Medulla oblongata (tissue), 1 donor: ENCODE results near the gene TRRAP.
A peak's percentile ranks its signal among the peaks of the same experiment; 100 is the strongest.
"Not testable (repeated sequence)": the region's sequence is repeated elsewhere in the genome, so short reads cannot be mapped to it uniquely, and the experiment has no call there.

ENCODE experiments used
- DNase-seq: peaks from one replicate; pipeline ENCODE4 v3.0.0-alpha.2; 2015; ENCODE audit errors: extremely low spot score

Gene TRRAP

GRCh38 chr7:99029466-99030435 is 151.4 kb downstream of the TRRAP start:
- DNase-seq: no peak

- DNase-seq: no peak
Measured at GRCh38 chr7:99030457-99030856, 152.1 kb downstream of the TRRAP start.

DNA sequence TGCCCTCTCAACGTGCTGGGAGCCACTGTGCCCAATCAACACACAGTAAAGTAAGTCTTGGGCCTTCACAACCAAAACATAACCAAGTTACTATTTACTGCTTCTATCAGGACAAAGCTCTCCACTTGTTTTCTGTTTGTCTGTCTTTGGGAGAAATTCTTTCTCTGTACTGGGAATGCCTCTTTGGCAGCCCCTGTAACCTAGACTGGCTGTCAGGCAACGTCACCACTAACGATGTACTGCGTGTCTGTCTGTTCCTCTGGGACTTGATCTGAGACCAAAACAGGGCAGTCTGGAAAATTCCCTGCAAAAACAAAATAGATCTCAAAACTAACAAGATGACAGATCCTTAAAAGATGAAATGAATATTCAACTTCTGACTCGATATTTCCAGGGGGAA is 152.6 kb downstream of the TRRAP start:
- no peak for DNase-seq

GRCh38 chr7:99031496-99031895 is 153.2 kb downstream of the TRRAP start:
- no peak for DNase-seq

- DNase-seq: no peak
Measured at GRCh38 chr7:99032928-99033327, 154.6 kb downstream of the TRRAP start.

- no peak for DNase-seq
Measured at GRCh38 chr7:99033765-99034164, 155.4 kb downstream of the TRRAP start.

DNA sequence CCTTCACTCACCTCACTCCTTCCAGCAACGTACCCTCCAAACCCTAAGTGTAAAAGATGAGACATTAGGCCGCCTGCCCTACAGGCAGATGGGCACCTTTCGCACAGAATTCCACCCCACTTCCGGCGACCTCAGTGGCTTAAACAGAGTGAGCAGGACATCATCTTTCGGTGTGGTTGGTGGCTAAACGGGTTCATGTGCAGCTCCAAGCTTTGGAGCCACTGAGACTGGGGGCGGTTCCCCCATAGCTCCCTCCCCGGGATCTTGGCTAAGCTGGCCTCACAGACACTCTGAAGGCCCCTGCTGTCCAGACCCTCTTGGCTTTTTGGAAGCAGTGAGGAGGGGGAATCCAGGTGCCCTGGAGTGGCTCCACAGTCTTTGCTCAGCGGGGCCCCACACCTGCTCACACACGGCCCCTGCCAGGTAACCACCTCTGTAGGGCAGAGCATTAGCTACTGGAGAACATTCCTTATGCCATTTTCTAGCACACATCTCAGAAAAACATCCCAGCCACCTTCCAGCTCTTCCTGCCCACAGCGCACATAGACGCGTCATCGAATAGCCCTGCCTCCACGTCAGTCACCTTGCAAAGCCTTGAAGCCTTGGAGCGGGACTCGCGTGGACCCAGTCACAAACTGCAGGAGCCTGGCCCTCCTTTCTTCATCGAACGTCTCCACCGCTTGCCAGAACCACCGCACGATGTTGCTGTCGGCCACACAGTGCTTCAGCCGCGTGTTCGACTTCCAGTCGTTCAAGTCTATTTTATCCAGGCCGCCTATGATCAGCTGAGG is 156.8 kb downstream of the TRRAP start:
- no peak for DNase-seq

DNA sequence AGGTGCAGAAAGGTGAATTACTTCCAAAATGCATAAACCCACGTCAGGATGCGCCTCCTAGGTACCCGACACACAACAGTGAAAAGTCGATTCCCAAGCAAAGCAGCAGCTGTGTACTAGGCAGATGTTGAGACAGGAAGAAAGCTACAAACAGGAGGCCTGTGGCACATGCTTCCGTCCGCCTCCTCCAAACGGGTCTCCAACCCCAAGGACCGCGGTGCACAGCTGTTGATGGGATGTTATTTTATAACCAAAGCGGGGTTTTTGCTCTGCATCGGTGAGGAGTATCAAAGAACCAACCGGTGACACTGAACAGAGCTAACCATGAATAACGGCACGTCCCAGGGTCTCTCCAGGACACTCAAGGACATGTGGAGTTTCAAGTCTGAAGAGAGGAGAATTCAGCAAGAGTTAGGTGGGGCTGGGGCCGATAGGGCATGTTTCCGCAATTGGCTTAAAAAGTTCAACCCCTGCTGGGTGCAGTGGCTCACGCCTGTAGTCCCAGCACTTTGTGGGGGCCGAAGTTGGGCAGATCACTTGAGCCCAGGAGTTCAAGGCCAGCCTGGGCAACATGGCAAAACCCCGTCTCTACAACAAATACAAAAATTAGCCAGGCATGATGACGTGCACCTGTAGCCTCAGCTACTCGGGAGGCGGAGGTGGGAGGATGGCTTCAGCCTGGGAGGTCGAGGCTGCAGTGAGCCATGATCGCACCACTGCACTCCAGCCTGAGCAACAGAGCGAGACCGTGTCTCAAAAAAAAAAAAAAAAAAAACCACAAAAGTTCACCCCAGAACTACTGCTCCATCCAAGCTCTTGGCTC is 157.6 kb downstream of the TRRAP start:
- DNase-seq: no peak

DNA sequence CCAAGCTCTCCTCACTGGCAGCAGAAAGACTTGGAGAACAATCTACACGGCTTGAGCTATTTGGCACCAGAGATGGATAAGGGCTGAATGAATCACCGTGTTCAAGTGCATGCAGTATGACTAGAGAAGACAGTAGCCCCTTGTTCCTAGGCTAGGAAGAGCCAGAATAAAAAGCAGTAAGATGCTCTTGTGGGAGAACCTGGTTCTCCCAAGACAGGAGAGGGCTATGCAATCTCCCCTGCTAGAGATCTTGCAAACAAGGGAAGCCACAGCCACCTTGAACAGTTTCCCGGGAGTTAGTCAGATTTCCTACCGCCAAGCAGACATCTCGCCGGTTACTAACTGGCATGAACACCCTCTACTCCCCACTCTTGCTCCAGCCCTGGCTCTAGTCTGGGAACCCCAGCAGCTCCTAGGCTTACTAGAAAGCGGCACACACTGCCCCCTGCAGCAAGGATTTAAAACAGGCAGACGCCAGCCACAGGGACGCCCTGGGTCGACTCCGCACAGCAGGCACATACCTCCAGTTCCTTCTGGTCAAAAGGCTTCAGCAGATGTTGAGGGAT is 158.3 kb downstream of the TRRAP start:
- DNase-seq: peak; percentile 80

DNA sequence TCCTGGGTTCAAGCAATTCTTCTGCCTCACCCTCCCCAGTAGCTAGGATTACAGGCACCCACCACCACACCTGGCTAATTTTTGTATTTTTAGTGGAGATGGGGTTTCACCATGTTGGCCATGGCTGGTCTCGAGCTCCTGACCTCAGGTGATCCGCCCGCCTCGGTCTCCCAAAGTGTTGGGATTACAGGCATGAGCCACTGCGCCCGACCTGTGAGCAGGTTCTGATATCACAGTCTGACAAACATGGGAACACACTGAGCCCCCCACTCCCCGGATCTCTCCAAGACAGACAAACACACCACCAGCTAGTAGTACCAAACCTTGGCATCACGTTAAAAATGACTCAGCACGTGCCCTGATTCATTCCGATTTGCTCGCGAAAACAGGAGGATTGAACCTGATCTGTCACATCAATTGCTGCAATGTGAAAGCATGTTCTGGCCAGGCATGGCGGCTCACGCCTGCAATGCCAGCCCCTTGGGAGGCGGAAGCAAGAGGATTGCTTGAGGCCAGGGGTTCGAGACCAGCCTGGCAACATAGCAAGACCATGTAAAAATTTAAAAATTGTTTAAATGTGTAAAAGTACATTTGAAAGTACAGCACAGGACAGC is 159.1 kb downstream of the TRRAP start:
- DNase-seq: no peak

DNA sequence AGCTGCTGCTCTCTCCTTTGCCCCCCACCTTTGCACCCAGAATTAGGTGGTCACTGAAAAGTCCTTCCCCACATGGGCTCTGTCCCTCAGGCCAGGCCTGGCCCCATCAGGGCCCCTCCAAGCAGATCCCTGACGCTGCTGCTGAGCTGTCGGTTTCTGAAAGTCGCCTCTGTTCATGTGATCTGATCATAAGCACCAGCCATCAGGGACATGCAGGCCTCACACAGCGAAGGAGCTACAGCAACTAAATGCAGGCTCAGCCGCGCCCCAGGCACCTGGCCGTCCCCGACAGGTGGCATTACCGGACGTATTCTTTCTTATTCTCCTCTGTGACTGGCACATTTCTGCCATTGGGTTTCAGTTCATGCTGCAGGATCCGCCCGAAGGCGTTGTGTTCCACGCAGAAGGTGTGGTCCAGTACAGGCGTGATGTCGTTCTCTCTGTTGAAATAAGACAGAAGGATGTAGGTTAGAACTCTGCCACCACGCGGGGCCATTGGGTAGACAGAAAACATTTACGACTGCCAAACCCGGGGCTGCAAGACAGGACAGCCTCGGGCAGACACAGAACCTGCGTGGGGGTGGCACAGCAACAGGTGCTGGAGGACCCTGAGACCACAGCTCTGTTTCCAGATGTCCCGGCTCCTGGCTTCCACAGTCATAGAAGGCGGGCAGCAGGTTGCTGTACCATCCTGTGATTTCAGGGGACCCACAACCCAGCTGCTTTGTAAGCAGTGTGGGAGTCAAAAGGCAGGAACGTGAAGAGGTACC is 159.9 kb downstream of the TRRAP start:
- no peak for DNase-seq

GRCh38 chr7:99039384-99039891 is 161.1 kb downstream of the TRRAP start:
- DNase-seq: no peak

GRCh38 chr7:99040104-99040958 is 162.0 kb downstream of the TRRAP start:
- DNase-seq: peak; percentile 97

DNA sequence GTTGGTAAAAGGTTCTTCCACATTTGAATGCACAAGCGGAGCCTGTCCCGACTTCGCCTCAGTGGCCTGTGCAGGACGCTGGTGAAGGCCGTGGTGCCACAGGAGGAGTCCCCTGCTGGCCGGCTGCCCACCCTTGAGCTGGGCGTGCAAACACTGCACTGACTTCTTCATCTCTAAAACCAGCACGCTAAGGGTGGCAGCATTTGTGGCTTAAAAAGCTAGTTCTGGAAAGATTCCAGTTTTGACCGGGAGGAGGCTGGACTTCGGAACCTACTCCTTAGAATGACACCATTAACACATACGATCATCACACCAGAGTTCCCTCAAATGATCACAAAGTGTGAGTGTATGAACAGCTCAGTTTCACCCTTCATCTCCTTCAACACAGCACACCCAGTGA is 163.2 kb downstream of the TRRAP start:
- no peak for DNase-seq

DNA sequence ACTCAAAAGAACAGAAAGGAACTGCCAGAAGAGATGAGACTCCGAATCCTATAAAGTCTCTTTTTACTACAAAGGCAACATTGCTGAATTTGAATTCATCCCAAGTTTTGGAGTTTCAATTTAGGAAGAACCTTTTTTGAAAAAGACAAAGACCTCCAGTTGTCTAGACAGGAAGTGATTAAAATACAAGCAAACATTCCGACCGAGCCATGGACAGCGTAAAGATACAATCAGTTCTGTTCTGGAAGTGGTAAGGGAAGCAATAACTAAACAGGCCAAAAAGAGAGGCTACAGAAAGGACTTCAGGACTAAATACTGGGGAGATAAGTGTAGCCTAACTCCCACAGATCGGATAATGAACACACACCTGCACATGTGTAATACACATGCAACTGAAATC is 164.6 kb downstream of the TRRAP start:
- no peak for DNase-seq

DNA sequence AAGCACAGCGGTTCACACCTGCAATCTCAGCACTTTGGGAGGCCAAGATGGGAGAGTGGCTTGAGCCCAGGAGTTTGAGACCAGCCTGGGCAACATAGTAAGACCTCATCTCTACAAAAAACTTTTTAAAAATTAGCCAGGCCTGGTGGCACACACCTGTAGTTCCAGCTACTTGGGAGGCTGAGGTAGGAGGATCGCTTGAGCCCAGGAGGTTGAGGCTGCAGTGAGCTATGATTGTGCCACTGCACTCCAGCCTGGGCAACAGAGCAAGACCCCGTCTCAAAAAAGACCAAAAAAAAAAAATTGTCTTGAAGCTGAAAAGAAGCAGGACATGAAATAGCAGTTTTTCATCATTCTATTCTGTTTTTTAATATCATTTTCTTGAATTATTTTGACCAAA is 166.5 kb downstream of the TRRAP start:
- DNase-seq: not testable (repeated sequence)

- DNase-seq: not testable (repeated sequence)
Measured at GRCh38 chr7:99046262-99046661, 167.9 kb downstream of the TRRAP start.

- no peak for DNase-seq
Measured at GRCh38 chr7:99046722-99047121, 168.4 kb downstream of the TRRAP start.

- no peak for DNase-seq
Measured at GRCh38 chr7:99047526-99048077, 169.3 kb downstream of the TRRAP start.
